SU-DHL-6 (cell line): ENCODE measurements around the gene CACNA1B.

Experiments used
- H2AFZ ChIP-seq: fragments of 200-600 bp; sonication (generic); 2 replicates; pipeline ENCODE4 v1.6.1; 2014; ENCODE audit warnings: low read depth, mild to moderate bottlenecking, moderate library complexity, mixed read lengths, antibody characterized with exemption, low read length; ENCODE audit not compliant: severe bottlenecking
- H3F3A ChIP-seq: fragments of 200-600 bp; shearing (Covaris generic); 2 replicates; pipeline ENCODE4 v1.6.0; 2016; ENCODE audit warnings: antibody characterized with exemption, mild to moderate bottlenecking; ENCODE audit not compliant: insufficient read depth
- H3K27ac ChIP-seq: fragments of 200-600 bp; sonication (generic); 2 replicates; pipeline ENCODE4 v1.5.1; 2016; ENCODE audit warnings: low read depth, mild to moderate bottlenecking, low read length, moderate library complexity, mixed read lengths
- H3K27me3 ChIP-seq: fragments of 200-600 bp; sonication (generic), shearing (Covaris generic); 2 replicates; pipeline ENCODE4 v1.6.0; 2014; ENCODE audit warnings: mild to moderate bottlenecking, low read length
- H3K36me3 ChIP-seq: fragments of 200-600 bp; sonication (generic); 2 replicates; pipeline ENCODE4 v1.6.1; 2014; ENCODE audit warnings: mild to moderate bottlenecking, low read length, mixed read lengths
- H3K4me2 ChIP-seq: fragments of 300-600, 200-600 bp; shearing (Covaris generic), sonication (generic); 2 replicates; pipeline ENCODE4 v1.6.0; 2014; ENCODE audit warnings: low read length, low read depth, mild to moderate bottlenecking; ENCODE audit not compliant: poor library complexity, severe bottlenecking
- H3K4me3 ChIP-seq: fragments of 200-600 bp; sonication (generic); 2 replicates; pipeline ENCODE4 v1.5.1; 2014; ENCODE audit warnings: antibody characterized with exemption, low read length, mild to moderate bottlenecking, mixed read lengths; ENCODE audit not compliant: insufficient read depth, poor library complexity, severe bottlenecking
- H3K79me2 ChIP-seq: fragments of 200-600 bp; sonication (generic); 2 replicates; pipeline ENCODE4 v1.6.1; 2014; ENCODE audit warnings: mild to moderate bottlenecking, low read length, moderate library complexity; ENCODE audit not compliant: insufficient read depth
- H3K9ac ChIP-seq: fragments of 200-600 bp; sonication (generic); 2 replicates; pipeline ENCODE4 v1.7.0; 2014; ENCODE audit warnings: mild to moderate bottlenecking, low read length
- H3K9me2 ChIP-seq: fragments of 200-600 bp; sonication (generic); replicated peaks from 2 replicates; pipeline ENCODE4 v1.6.1; 2014; ENCODE audit warnings: low read length; ENCODE audit not compliant: insufficient read depth
- H3K9me3 ChIP-seq: fragments of 200-600 bp; sonication (generic); 2 replicates; pipeline ENCODE4 v1.6.1; 2014; ENCODE audit warnings: low read length, mixed read lengths; ENCODE audit not compliant: insufficient read depth
- H4K20me1 ChIP-seq: fragments of 200-600 bp; sonication (generic); 2 replicates; pipeline ENCODE4 v1.6.1; 2014; ENCODE audit warnings: low read depth, mild to moderate bottlenecking, antibody characterized with exemption, low read length, moderate library complexity, mixed read lengths
- CTCF ChIP-seq: fragments of 200-600 bp; sonication (generic); IDR thresholded peaks from one replicate; pipeline ENCODE4 v1.5.1; 2017; ENCODE audit warnings: antibody characterized with exemption, mild to moderate bottlenecking, low read length, moderate library complexity; ENCODE audit not compliant: insufficient read depth, poor library complexity, severe bottlenecking
- EZH2phosphoT487 ChIP-seq: fragments of 200-600 bp; sonication (generic), shearing (Covaris generic); conservative IDR thresholded peaks from 2 replicates; pipeline ENCODE4 v1.6.1; 2018; ENCODE audit warnings: mild to moderate bottlenecking, antibody characterized with exemption, low read length, moderate library complexity, mixed read lengths

CACNA1B gene

GRCh38 chr9:138037140-138037539, 159.6 kb downstream of the CACNA1B start:
- Histone ChIP-seq H3K27ac (no peak overlapping the region), H3F3A (no peaks in the 10 kb centered on the region)

DNA sequence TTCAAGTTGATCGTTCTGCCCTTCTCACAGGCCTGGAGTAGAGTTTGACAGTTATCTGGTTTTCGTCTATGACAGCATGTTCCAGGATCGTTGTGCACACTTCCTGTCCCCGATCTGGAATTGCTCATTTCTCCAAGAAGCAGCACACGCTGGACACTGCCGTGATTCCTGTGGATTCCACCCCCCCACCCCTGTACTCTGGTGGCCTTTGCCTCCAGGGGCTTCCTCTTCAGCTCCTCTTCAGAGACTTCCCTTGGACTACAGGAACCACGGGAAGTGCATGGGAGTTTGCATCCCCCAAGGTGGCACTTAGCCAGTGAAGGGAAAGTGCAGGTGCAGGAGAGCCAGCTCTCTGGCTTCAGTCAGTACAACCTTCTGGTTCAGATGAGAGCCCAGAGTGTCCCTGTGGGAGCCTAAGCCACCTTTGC, 160.7 kb downstream of the CACNA1B start:
- no peaks in the 10 kb centered on the region for H3K36me3 ChIP-seq
- no peak overlapping the region for H3K4me3 ChIP-seq
- no peaks in the 10 kb centered on the region; the same call in 1 of the 2 replicates for H3K27me3 ChIP-seq
- TF ChIP-seq EZH2phosphoT487 (no peak), CTCF (no peak)
- no peak overlapping the region for H3K27ac ChIP-seq
- no peak overlapping the region for H3K9ac ChIP-seq
- no peak overlapping the region for H3K4me2 ChIP-seq
- no peaks in the 10 kb centered on the region for H3K79me2 ChIP-seq
- H2AFZ ChIP-seq, result no peak overlapping the region
- no peaks in the 10 kb centered on the region for H3K9me2 ChIP-seq
- H3F3A ChIP-seq, result no peaks in the 10 kb centered on the region
- no peaks in the 10 kb centered on the region for H4K20me1 ChIP-seq
- no peaks in the 10 kb centered on the region for H3K9me3 ChIP-seq

More at GRCh38 chr9:138037140-138037539, 159.6 kb downstream of the CACNA1B start:
- no peak overlapping the region for H3K4me3 ChIP-seq
- no peaks in the 10 kb centered on the region for H3K9me3 ChIP-seq
- H3K36me3 ChIP-seq, result no peaks in the 10 kb centered on the region
- H4K20me1 ChIP-seq, result no peaks in the 10 kb centered on the region
- no peaks in the 10 kb centered on the region; the same call in 1 of the 2 replicates for H3K27me3 ChIP-seq
- H3K4me2 ChIP-seq, result no peak overlapping the region
- H3K9me2 ChIP-seq, result no peaks in the 10 kb centered on the region
- H3K9ac ChIP-seq, result no peak overlapping the region
- no peak overlapping the region for H2AFZ ChIP-seq
- H3K79me2 ChIP-seq, result no peaks in the 10 kb centered on the region
- TF ChIP-seq EZH2phosphoT487, result no peak
- TF ChIP-seq CTCF, result no peak

GRCh38 chr9:138040446-138041430, 163.2 kb downstream of the CACNA1B start:
- Histone ChIP-seq H3K79me2 (no peaks in the 10 kb centered on the region), H3K9me2 (no peaks in the 10 kb centered on the region), H3K36me3 (no peaks in the 10 kb centered on the region), H3K4me3 (no peak overlapping the region), H3K27me3 (no peaks in the 10 kb centered on the region; the same call in 1 of the 2 replicates), H3K9me3 (no peaks in the 10 kb centered on the region), H2AFZ (no peak overlapping the region), H4K20me1 (no peaks in the 10 kb centered on the region), H3K27ac (no peak overlapping the region), H3K9ac (no peak overlapping the region), H3F3A (no peaks in the 10 kb centered on the region), H3K4me2 (no peak overlapping the region)
- TF ChIP-seq EZH2phosphoT487, result no peak
- TF ChIP-seq CTCF, result no peak
